GM12874 (cell line): ENCODE measurements around the gene C2CD4C.

Source experiments
- CTCF ChIP-seq: IDR thresholded peaks from 2 replicates; pipeline ENCODE4 v1.5.1; 2011; ENCODE audit warnings: low read depth, mild to moderate bottlenecking, control low read depth, low read length, moderate library complexity; ENCODE audit not compliant: insufficient read depth

The C2CD4C gene

GRCh38 chr19:453606-454005, 44.7 kb upstream of the C2CD4C start:
- TF ChIP-seq CTCF: no peak

GRCh38 chr19:452829-453228, 43.9 kb upstream of the C2CD4C start:
- TF ChIP-seq CTCF: no peak

- no peak for TF ChIP-seq CTCF
Measured at GRCh38 chr19:449916-450315, 41.0 kb upstream of the C2CD4C start.

- TF ChIP-seq CTCF: no peak
Measured at GRCh38 chr19:447816-448560, 39.0 kb upstream of the C2CD4C start.

DNA sequence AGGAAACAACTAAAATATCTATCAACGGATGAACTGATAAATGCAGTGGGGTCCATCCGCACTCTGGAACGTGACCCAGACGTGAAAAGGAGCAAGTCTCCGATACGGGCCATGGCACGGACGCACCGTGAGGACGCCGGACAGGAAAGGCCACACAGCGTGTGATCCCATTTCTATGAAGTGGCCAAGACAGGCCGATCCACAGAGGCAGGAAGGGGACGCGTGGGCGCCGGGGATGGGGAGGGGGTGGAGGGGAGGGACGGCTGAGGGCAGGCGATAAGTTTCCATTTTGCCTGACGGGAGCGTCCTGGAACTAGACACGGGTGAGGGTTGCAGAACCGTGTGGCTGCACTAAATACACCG, 38.1 kb upstream of the C2CD4C start:
- TF ChIP-seq CTCF: no peak

GRCh38 chr19:444677-445210, 35.8 kb upstream of the C2CD4C start:
- TF ChIP-seq CTCF: no peak

DNA sequence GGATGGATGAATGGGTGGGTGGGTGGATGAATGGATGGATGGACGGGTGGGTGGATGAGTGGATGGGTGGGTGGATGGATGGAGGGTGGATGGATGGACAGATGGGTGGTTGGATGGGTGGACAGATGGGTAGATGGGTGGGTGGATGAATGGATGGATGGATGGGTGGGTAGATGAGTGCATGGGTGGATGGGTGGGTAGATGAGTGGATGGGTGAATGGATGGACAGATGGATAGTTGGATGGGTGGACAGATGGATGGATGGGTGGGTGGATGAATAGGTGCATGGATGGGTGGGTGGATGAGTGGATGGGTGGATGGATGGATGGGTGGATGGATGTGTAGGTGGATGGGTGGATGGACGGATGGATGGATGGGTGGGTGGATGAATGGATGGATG, 34.1 kb upstream of the C2CD4C start:
- TF ChIP-seq CTCF: no peak
